Esophagus muscularis mucosa (tissue), 3 donors: ENCODE data around the gene WDR59.

Source experiments
- CTCF ChIP-seq, 3 experiments: fragments of 200-600 bp in 2 of 3; fragments of 450-650 bp in 1 of 3; sonication (generic) in 2 of 3; IDR thresholded peaks; one replicate each; pipeline ENCODE4 v1.5.1; 2017 to 2019; ENCODE audit warnings: antibody characterized with exemption in 3 of 3, mild to moderate bottlenecking in 2 of 3, moderate library complexity in 1 of 3
- POLR2A ChIP-seq: fragments of 450-650 bp; IDR thresholded peaks from one replicate; pipeline ENCODE4 v1.6.1; 2017; ENCODE audit warnings: antibody characterized with exemption, moderate library complexity, mild to moderate bottlenecking, low read depth
- POLR2AphosphoS5 ChIP-seq, 2 donors: sonication (generic); formaldehyde crosslinking; IDR thresholded peaks; one replicate each; pipeline ENCODE4 v1.6.1; 2017; ENCODE audit warnings: antibody characterized with exemption in 2 of 2

GRCh38 chr16:74831467-74831866 is 153.5 kb downstream of the WDR59 start:
- TF ChIP-seq CTCF (IDR thresholded peaks at IDR 0.05) (no peak), POLR2A (no peak), POLR2AphosphoS5 (IDR thresholded peaks at IDR 0.05) (no peak)
